Prostate gland (tissue), 2 donors: ENCODE data around the gene AP1S1. TPM values are rescaled to one million over a fixed set of nuclear protein-coding genes. Genes with fewer than 3 reads are reported as not detected.

ENCODE experiments used
- DNase-seq: peaks from one replicate; pipeline ENCODE4 v3.0.0-alpha.2; 2019; ENCODE audit warnings: low spot score
- H3K27ac ChIP-seq, 2 donors: fragments of 200-600 bp; sonication (generic); 2 replicates each; pipeline ENCODE4 v1.5.1; 2017 to 2019
- H3K27me3 ChIP-seq: fragments of 200-600 bp; sonication (generic); replicated peaks from 2 replicates; pipeline ENCODE4 v1.5.1; 2019; ENCODE audit not compliant: insufficient read depth
- H3K36me3 ChIP-seq, 2 donors: fragments of 200-600 bp; sonication (generic); 1 replicate in 1 of 2; 2 replicates in 1 of 2; pipeline versions ENCODE4 v1.5.1 to v1.8.1; 2017 to 2019
- H3K4me1 ChIP-seq: fragments of 200-600 bp; sonication (generic); replicated peaks from 2 replicates; pipeline ENCODE4 v1.5.1; 2019
- H3K4me3 ChIP-seq, 2 donors: fragments of 200-600 bp; sonication (generic); 2 replicates each; pipeline ENCODE4 v1.5.1; 2017 to 2019
- H3K9me3 ChIP-seq: fragments of 200-600 bp; sonication (generic); 2 replicates; pipeline ENCODE4 v1.5.1; 2017
- CTCF ChIP-seq, 4 experiments: fragments of 200-600 bp in 2 of 4; fragments of 450-650 bp in 2 of 4; sonication (generic) in 2 of 4; IDR thresholded peaks; 1 replicate in 3 of 4; 2 replicates in 1 of 4; pipeline ENCODE4 v1.5.1; 2016 to 2019; ENCODE audit warnings: antibody characterized with exemption in 4 of 4, mild to moderate bottlenecking in 2 of 4, moderate library complexity in 2 of 4
- POLR2A ChIP-seq: fragments of 450-650 bp; IDR thresholded peaks from one replicate; pipeline ENCODE4 v1.6.1; 2016; ENCODE audit warnings: antibody characterized with exemption, mild to moderate bottlenecking
- POLR2AphosphoS5 ChIP-seq: sonication (generic); formaldehyde crosslinking; IDR thresholded peaks from one replicate; pipeline ENCODE4 v1.6.1; 2017; ENCODE audit warnings: antibody characterized with exemption
- WGBS: methylation state at CpG from one replicate; pipeline ENCODE4 v1.1.5; 2018; 5-methylcytosine and 5-hydroxymethylcytosine counted together
- intact Hi-C: fragments of 100-400 bp; cut with DNase I; formaldehyde crosslinking; loops from one replicate; pipeline ENCODE4 v1.14.2; 2022
- total RNA-seq, 2 donors: library from RNA; depleted of rRNA; stranded (reverse); fragments of >200 nt; gene quantifications; one replicate each; pipeline ENCODE4 v1.1.0, GENCODE V29; 2016

AP1S1 gene
- total RNA-seq, 2 donors from 2014 or later, result 47.2 to 90.0 TPM

- Histone ChIP-seq H3K4me3 (no peak overlapping the region), H3K27me3 (peaks cover 59% of the 10 kb centered on the region), H3K27ac (no peak overlapping the region), H3K9me3 (no peaks in the 10 kb centered on the region), H3K4me1 (peaks cover 8% of the 10 kb centered on the region), H3K36me3 (no peaks in the 10 kb centered on the region)
- intact Hi-C loops, result no loop called here
- TF ChIP-seq CTCF (IDR thresholded peaks at IDR 0.05) (no peak), POLR2AphosphoS5 (no peak), POLR2A (no peak)
- WGBS, result 4% methylated on average over 16 of the region's 18 CpGs
- DNase-seq, result no peak
These were observed 15.0 kb downstream of the AP1S1 start for GRCh38 chr7:101169110-101169837.

- DNase-seq, result peak; percentile 47
- Histone ChIP-seq H3K4me1 (peaks cover 5% of the 10 kb centered on the region), H3K4me3 (no peak overlapping the region), H3K27me3 (peaks cover 63% of the 10 kb centered on the region), H3K36me3 (no peaks in the 10 kb centered on the region), H3K9me3 (no peaks in the 10 kb centered on the region), H3K27ac (no peak overlapping the region)
- intact Hi-C loops, result no loop called here
- 1% methylated on average over 30 of the region's 33 CpGs for WGBS
- TF ChIP-seq POLR2AphosphoS5 (peak; percentile 19), CTCF (IDR thresholded peaks at IDR 0.05) (peak; percentile 51 to 78 (median 64)), POLR2A (no peak)
These were observed 15.7 kb downstream of the AP1S1 start for GRCh38 chr7:101169838-101170551.

- Histone ChIP-seq H3K4me3 (no peak overlapping the region), H3K27me3 (peaks cover 66% of the 10 kb centered on the region), H3K27ac (no peak overlapping the region), H3K9me3 (no peaks in the 10 kb centered on the region), H3K36me3 (no peaks in the 10 kb centered on the region), H3K4me1 (peaks cover 5% of the 10 kb centered on the region)
- no peak for TF ChIP-seq CTCF (IDR thresholded peaks at IDR 0.05)
- TF ChIP-seq POLR2A, result no peak
- no peak for TF ChIP-seq POLR2AphosphoS5
- DNase-seq, result no peak
- intact Hi-C loops, result no loop called here
- WGBS, result 2% methylated on average over 17 of the region's 17 CpGs
These were observed 16.6 kb downstream of the AP1S1 start for GRCh38 chr7:101170617-101171441.

- Histone ChIP-seq H3K27ac (no peak overlapping the region), H3K4me3 (no peak overlapping the region), H3K9me3 (no peaks in the 10 kb centered on the region), H3K4me1 (peaks cover 5% of the 10 kb centered on the region), H3K36me3 (no peaks in the 10 kb centered on the region), H3K27me3 (peaks cover 62% of the 10 kb centered on the region)
- DNase-seq, result no peak
- TF ChIP-seq POLR2A (no peak), CTCF (IDR thresholded peaks at IDR 0.05) (no peak), POLR2AphosphoS5 (no peak)
- 3% methylated on average over 12 of the region's 13 CpGs for WGBS
- intact Hi-C loops, result no loop called here
These were observed 17.2 kb downstream of the AP1S1 start for GRCh38 chr7:101171442-101171837.
